Stimulated activated CD8-positive, alpha-beta memory T cell treated with anti-CD3 and anti-CD28 coated beads, Interleukin-15, amount 100 ng/mL, for 1 hour (primary cell): ENCODE data around the gene CNMD.
"Not testable (repeated sequence)": the region's sequence is repeated elsewhere in the genome, so short reads cannot be mapped to it uniquely, and the experiment has no call there.

Source experiments
- DNase-seq: peaks from one replicate; pipeline ENCODE4 v3.0.0-alpha.2; 2020; ENCODE audit warnings: low read depth

The CNMD gene

DNA sequence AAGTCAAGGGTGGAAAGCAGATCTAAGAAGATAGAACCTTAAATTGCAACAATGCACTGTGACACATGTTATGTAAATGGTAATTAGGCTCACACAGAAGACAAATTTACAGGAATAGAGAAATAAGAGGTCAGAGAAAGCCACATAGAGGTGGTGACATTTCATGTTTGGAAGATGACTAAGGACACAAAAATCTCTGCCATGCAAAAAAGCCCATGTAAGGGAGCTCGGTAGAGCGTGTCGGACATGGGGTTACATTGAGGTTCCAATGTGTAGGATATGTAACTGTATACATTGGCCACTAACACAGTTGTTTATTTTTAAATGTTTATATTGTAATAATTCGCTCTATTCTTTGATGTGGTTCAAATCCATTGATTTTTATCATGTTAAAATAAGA is 53.2 kb downstream of the CNMD start:
- no peak for DNase-seq

DNA sequence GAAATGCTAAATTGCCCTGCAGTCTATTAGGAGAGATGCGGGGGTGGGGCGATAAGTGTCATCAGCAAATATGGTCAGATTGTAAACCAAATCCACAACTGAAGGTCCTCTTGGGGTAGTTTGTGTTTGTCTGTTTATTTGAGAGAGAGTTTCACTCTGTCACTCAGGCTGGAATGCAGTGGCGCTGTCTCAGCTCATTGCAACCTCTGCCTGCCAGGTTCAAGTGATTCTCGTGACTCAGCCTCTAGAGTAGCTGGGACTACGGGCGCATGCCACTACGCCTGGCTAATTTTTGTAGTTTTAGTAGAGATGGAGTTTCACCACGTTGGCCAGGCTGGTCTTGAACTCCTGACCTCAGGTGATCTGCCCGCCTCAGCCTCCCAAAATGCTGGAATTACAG is 53.8 kb downstream of the CNMD start:
- not testable (repeated sequence) for DNase-seq

DNA sequence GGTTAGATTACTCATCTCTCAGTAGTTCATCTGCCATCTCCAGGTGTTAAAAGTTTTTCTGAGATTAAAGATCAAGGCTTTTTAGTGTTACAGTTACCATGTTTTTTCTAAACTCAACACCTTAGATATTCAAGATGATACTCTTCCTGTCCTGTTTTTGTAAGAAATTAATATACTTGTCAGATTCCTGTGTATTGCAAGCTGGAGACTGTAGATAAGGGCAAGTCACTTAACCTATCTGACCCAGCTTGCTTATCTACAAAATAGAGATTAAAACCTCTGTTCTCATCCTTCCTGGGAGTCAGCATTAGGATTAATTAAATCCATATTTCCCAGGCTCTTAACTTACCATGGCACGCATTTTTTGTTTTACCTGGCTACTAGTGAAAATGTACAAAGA is 61.8 kb downstream of the CNMD start:
- no peak for DNase-seq

DNA sequence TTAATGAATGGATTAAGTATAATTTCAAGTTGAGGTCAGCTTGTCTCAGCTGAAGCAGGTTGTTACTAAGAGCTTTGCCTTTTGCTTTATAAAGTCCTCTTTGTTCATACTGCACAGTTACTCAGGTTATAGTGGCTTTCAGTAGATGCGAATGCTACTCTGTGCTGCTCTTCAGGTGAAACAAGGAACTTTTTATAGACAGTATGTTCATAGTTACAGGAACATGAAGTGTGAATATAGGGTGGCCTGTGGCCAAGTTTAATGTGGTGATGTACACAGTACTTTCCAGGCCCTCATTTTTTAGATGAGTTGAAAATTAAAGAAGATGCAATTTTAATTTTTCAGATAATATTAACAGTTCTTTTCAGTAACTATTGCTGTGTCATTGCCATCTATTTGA is 66.2 kb downstream of the CNMD start:
- DNase-seq, result no peak

DNA sequence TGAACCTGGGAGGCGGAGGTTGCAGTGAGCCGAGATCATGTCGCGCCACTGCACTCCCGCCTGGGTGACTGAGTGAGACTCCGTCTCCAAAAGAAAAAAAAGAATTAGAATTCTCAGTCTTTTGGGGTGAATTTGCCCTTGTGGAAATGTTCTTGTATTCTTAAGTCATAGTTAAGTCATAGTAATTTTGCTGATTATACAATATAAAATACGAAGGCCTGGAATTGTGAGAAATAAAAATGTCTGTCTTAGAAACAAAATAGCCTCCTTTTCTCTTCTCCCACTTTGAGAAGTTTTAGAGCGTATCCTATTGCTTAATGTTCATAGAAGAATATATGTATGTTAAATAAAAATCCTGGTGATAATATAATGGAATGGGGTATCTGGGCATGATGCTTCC is 68.9 kb downstream of the CNMD start:
- no peak for DNase-seq

DNA sequence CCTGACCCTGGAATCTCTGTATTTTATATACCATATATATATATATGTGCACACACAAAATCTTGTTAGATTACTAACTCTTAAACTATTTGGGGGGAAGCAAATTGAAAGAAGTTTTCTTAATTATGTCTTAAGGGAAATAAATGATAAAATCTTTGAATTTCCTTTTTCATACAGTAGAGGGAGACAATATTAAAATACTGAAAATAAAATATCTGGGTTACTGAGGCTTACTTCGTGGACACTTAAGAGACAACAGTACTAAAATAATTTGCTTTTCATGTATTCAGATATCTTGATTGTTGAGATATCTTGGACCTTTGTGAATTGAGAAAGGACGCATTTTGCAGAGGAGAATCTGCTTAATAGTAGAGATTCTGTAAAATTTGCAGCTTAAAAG is 69.9 kb downstream of the CNMD start:
- DNase-seq, result no peak

DNA sequence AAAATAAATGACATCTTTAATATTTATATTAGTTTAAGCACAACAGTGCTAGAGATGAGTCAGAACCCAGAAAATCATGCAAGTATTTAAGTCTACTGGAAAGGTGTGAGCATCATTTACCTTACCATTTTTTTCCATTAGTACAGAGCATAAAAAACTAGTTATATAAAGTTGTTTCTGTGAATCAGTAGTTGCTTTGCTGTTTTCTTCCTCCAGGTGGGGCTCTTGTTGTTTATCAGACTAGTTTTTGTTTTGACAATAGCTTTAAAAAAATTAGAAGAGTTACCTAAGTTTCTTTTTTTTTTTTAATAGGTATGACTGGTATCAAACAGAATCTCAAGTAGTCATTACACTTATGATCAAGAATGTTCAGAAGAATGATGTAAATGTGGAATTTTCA is 74.3 kb downstream of the CNMD start:
- no peak for DNase-seq

DNA sequence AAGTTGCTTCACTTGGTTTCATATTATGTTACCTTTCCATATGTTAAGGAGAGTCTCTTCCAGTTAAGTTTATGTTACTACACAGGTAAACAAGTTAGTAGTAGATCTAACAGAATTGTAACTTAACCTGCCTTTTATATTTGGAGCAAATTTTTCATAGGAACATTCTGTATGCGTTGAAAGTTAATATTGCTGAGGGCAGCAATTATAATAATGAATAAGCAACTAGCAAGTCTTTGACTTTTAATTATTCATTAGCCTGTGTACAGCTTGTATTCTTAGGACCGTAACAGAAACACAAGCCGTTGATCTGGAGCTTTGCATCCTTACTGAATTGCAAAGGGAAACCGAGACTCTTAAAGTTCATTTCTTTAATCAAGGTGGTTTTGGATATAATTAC is 75.3 kb downstream of the CNMD start:
- DNase-seq, result no peak

DNA sequence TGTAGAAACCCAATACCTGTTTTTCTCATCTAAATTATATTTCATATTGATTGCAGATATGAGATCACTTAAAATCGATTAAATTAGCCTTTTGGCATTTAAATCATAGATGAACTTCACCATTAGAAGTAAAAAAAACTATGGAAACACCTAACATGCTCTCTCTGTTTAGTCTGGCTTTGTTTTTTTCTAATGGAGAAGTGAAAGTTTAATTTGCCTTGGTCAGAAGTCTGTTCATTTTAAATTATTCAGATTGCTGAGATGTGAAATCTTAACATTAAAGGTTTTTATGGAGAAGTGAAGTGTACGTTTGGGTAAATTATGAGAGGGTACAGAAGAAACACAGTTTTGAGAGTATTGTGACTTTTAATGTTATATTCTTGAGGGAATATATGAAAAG is 80.3 kb downstream of the CNMD start:
- DNase-seq, result no peak
